ENCODE data around the gene USP35.

USP35 gene

GRCh38 chr11:78237293-78238046 lies 48.8 kb downstream of the USP35 start:
- no peaks in the 10 kb centered on the region for H3K4me1 ChIP-seq (ENCODE audit: insufficient read depth, low read length, severe bottlenecking)
- no peaks in the 10 kb centered on the region for H3K79me2 ChIP-seq (ENCODE audit: insufficient read depth, low read length)
- no peaks in the 10 kb centered on the region for H3K27me3 ChIP-seq (ENCODE audit: insufficient read depth, low read length)
- H3K9me2 ChIP-seq (ENCODE audit: low read depth, low read length) = no peaks in the 10 kb centered on the region
- H3K4me2 ChIP-seq (ENCODE audit: low read length) = no peak overlapping the region
- H3K9ac ChIP-seq (ENCODE audit: low read length) = no peak overlapping the region
- H3K27ac ChIP-seq (ENCODE audit: low read depth, low read length, poor library complexity, severe bottlenecking) = no peak overlapping the region
- no peaks in the 10 kb centered on the region for H3K9me3 ChIP-seq (ENCODE audit: low read length)
- no peaks in the 10 kb centered on the region for H3K36me3 ChIP-seq (ENCODE audit: insufficient read depth, low read length)
- no peaks in the 10 kb centered on the region for H4K20me1 ChIP-seq (ENCODE audit: insufficient read depth, low read length)
- TF ChIP-seq EZH2 (IDR thresholded peaks at IDR 0.05; ENCODE audit: borderline replicate concordance, low read length) = no peak
- TF ChIP-seq CTCF (IDR thresholded peaks at IDR 0.05; ENCODE audit: low read length) = no peak
- H3F3A ChIP-seq (ENCODE audit: insufficient read depth, low read length) = no peaks in the 10 kb centered on the region
- H2AFZ ChIP-seq (ENCODE audit: low read length) = no peak overlapping the region
- no peak overlapping the region for H3K4me3 ChIP-seq (ENCODE audit: low read depth, low read length, poor library complexity, severe bottlenecking)

- TF ChIP-seq EZH2 (IDR thresholded peaks at IDR 0.05; ENCODE audit: borderline replicate concordance, low read length) = no peak
- no peak for TF ChIP-seq CTCF (IDR thresholded peaks at IDR 0.05; ENCODE audit: low read length)
- Histone ChIP-seq H3K4me1 (ENCODE audit: insufficient read depth, low read length, severe bottlenecking) (no peaks in the 10 kb centered on the region), H3K79me2 (ENCODE audit: insufficient read depth, low read length) (no peaks in the 10 kb centered on the region), H4K20me1 (ENCODE audit: insufficient read depth, low read length) (no peaks in the 10 kb centered on the region), H3K36me3 (ENCODE audit: insufficient read depth, low read length) (no peaks in the 10 kb centered on the region), H3K9me3 (ENCODE audit: low read length) (no peaks in the 10 kb centered on the region), H3F3A (ENCODE audit: insufficient read depth, low read length) (no peaks in the 10 kb centered on the region), H3K27ac (ENCODE audit: low read depth, low read length, poor library complexity, severe bottlenecking) (no peak overlapping the region), H3K9ac (ENCODE audit: low read length) (no peak overlapping the region), H3K4me2 (ENCODE audit: low read length) (no peak overlapping the region), H2AFZ (ENCODE audit: low read length) (no peak overlapping the region), H3K27me3 (ENCODE audit: insufficient read depth, low read length) (no peaks in the 10 kb centered on the region), H3K9me2 (ENCODE audit: low read depth, low read length) (no peaks in the 10 kb centered on the region), H3K4me3 (ENCODE audit: low read depth, low read length, poor library complexity, severe bottlenecking) (no peak overlapping the region)
These were observed 51.1 kb downstream of the USP35 start for GRCh38 chr11:78239781-78240180.

GRCh38 chr11:78241475-78241874 lies 52.8 kb downstream of the USP35 start:
- Histone ChIP-seq H3K9me2 (ENCODE audit: low read depth, low read length) (no peaks in the 10 kb centered on the region), H3K79me2 (ENCODE audit: insufficient read depth, low read length) (no peaks in the 10 kb centered on the region), H4K20me1 (ENCODE audit: insufficient read depth, low read length) (no peaks in the 10 kb centered on the region), H3K4me1 (ENCODE audit: insufficient read depth, low read length, severe bottlenecking) (no peaks in the 10 kb centered on the region), H3F3A (ENCODE audit: insufficient read depth, low read length) (no peaks in the 10 kb centered on the region), H3K27me3 (ENCODE audit: insufficient read depth, low read length) (no peaks in the 10 kb centered on the region), H3K36me3 (ENCODE audit: insufficient read depth, low read length) (no peaks in the 10 kb centered on the region), H3K4me2 (ENCODE audit: low read length) (no peak overlapping the region), H3K27ac (ENCODE audit: low read depth, low read length, poor library complexity, severe bottlenecking) (no peak overlapping the region), H2AFZ (ENCODE audit: low read length) (no peak overlapping the region), H3K9ac (ENCODE audit: low read length) (no peak overlapping the region), H3K4me3 (ENCODE audit: low read depth, low read length, poor library complexity, severe bottlenecking) (no peak overlapping the region), H3K9me3 (ENCODE audit: low read length) (no peaks in the 10 kb centered on the region)
- TF ChIP-seq EZH2 (IDR thresholded peaks at IDR 0.05; ENCODE audit: borderline replicate concordance, low read length) = no peak
- no peak for TF ChIP-seq CTCF (IDR thresholded peaks at IDR 0.05; ENCODE audit: low read length)
